Measurements from ENCODE around the gene ZNF609. TPM values are rescaled to one million over a fixed set of nuclear protein-coding genes. Genes with fewer than 3 reads are reported as not detected.
A peak's percentile ranks its signal among the peaks of the same experiment; 100 is the strongest.

ZNF609 gene
- total RNA-seq, 1 experiment from 2014 or later = 31.0 TPM

GRCh38 chr15:64696481-64696880 is 236.1 kb downstream of the ZNF609 start (continued):
- TF ChIP-seq REST (IDR thresholded peaks at IDR 0.05; ENCODE audit: low read depth) (no peak), SRF (IDR thresholded peaks at IDR 0.05; ENCODE audit: low read depth) (no peak), CBX3 (IDR thresholded peaks at IDR 0.05; ENCODE audit: low read depth) (no peak), EGR1 (IDR thresholded peaks at IDR 0.05; ENCODE audit: low read depth) (no peak)

- H3K27ac ChIP-seq (ENCODE audit: low read depth, low read length) = no peak overlapping the region
- no peak for DNase-seq (ENCODE audit: low read depth, low spot score)
- no TSS peak for BruUV-seq (replicated peaks)
- no peaks in the 10 kb centered on the region for H3K27me3 ChIP-seq (ENCODE audit: insufficient read depth, low read length)
- H2AFZ ChIP-seq (ENCODE audit: low read depth, low read length, poor library complexity, severe bottlenecking) = no peak overlapping the region
- H3K9me2 ChIP-seq (ENCODE audit: insufficient read depth) = no peaks in the 10 kb centered on the region
- peaks cover 80% of the 10 kb centered on the region for H3K79me2 ChIP-seq (ENCODE audit: insufficient read depth, low read length)
- intact Hi-C loops (cut with micrococcal nuclease) = no loop called here
- peaks cover 11% of the 10 kb centered on the region; the same call in 1 of the 2 replicates for H4K20me1 ChIP-seq (ENCODE audit: insufficient read depth)
- no peak for TF ChIP-seq ZFX (IDR thresholded peaks at IDR 0.05)
- TF ChIP-seq POLR2AphosphoS5 (IDR thresholded peaks at IDR 0.05; ENCODE audit: low read depth, low read length) = no peak
- no peak for TF ChIP-seq ZNF274 (IDR thresholded peaks at IDR 0.05; ENCODE audit: low read depth, low read length)
- no peak for TF ChIP-seq SIN3A (IDR thresholded peaks at IDR 0.05; ENCODE audit: low read depth)
- peak; percentile 45 for TF ChIP-seq FOSL1 (IDR thresholded peaks at IDR 0.05; ENCODE audit: low read depth)
- no peak for TF ChIP-seq CTCF (IDR thresholded peaks at IDR 0.05 in 2 of 3, conservative IDR thresholded peaks at IDR 0.05 in 1 of 3; ENCODE audit: borderline replicate concordance in 1 of 3, insufficient read depth in 1 of 3, low read depth in 2 of 3, low read length in 2 of 3)
- ATAC-seq = peak; percentile 53
- CTCF ChIA-PET = interaction anchor here (1.2 kb wide), 1 partner anchor 30 kb away, joined by 5 read pairs; no protein-coding TSS in a partner anchor
- RAD21 ChIA-PET (ENCODE audit: low non-redundant PET in 1 of 2, low total read pairs in 2 of 2, uncharacterized antibody in 2 of 2, unreplicated experiment in 2 of 2) = no interaction called here
- H3K36me3 ChIP-seq (ENCODE audit: control insufficient read depth in 1 of 2, insufficient read depth in 2 of 2, low read length in 2 of 2) = peaks cover 2 to 4% of the 10 kb centered on the region in 2 experiments; a peak in 2 of 4 replicates
- H3K4me1 ChIP-seq (ENCODE audit: control insufficient read depth in 1 of 2, insufficient read depth in 2 of 2, low read length in 2 of 2) = peaks cover 29 to 47% of the 10 kb centered on the region in 2 experiments
- peak overlapping the region; percentile 44 for H3K4me2 ChIP-seq (ENCODE audit: low read length)
- POLR2A ChIA-PET = no interaction called here
- H3K4me3 ChIP-seq (replicated peaks in 1 of 2; ENCODE audit: low read depth in 1 of 2, low read length in 2 of 2) = no peak overlapping the region
- no peak overlapping the region for H3K9ac ChIP-seq (ENCODE audit: low read length)
- H3K9me3 ChIP-seq (ENCODE audit: control insufficient read depth in 1 of 2, insufficient read depth in 1 of 2, low read depth in 1 of 2, low read length in 2 of 2) = no peaks in the 10 kb centered on the region
Measured at GRCh38 chr15:64697911-64698369, 237.6 kb downstream of the ZNF609 start.
